Measurements from ENCODE around the gene WNT11. TPM values are rescaled to one million over a fixed set of nuclear protein-coding genes. Genes with fewer than 3 reads are reported as not detected.

Gene WNT11
- total and polyA plus RNA-seq, 2 of the 13 experiments (the other 11 are each of a cell fraction or from before 2014, with no cell fraction given) = 0.34 to 0.66 TPM

DNA sequence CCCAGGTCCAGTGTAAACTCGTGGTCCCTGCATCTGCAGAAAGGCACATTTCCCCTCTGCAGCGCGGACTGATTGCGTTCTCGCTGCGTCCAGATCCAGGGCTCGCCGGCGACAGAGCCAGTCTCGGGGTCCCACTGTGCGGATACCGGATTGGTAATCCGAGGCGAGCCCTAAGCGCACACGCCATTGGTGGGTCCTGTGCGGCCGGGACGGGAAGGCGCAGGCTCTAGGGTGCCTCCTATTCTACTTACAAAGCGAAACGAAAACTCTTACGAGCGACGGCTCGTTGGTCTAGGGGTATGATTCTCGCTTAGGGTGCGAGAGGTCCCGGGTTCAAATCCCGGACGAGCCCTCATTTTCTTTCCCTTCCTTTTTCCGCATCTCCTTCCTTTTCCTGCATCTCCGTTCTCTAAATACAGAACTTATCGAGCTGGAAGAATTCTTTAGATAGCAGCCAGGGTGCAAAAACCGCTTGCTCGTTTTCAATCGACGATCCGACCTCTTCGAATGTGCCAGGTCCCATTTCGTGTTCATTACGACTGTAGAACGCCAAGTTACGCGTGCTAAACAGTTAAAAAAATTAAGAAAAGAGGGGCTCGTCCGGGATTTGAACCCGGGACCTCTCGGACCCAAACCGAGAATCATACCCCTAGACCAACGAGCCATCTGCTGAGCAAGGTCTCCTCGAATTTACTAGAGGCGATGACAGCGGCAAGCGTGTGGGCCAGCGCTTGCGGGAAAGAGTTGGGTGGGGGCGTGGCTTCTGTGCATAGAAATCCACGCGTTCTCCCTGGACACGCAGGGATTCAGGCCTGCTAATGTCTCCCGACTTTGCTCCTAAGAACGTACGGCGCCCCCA is 29.2 kb upstream of the WNT11 start (continued):
- TF ChIP-seq ZNF710 (CRISPR knock-in tag; IDR thresholded peaks at IDR 0.05; ENCODE audit: borderline replicate concordance) (peak; percentile 56), SIX1 (CRISPR knock-in tag; IDR thresholded peaks at IDR 0.05; ENCODE audit: borderline replicate concordance) (peak; percentile 10; the same call in 1 of the 2 replicates), ZNF256 (CRISPR knock-in tag; conservative IDR thresholded peaks at IDR 0.05) (no peak), ZNF577 (CRISPR knock-in tag; IDR thresholded peaks at IDR 0.05; ENCODE audit: borderline replicate concordance, low read depth) (no peak), ZNF772 (CRISPR knock-in tag; IDR thresholded peaks at IDR 0.05) (no peak), RORA (CRISPR knock-in tag; IDR thresholded peaks at IDR 0.05) (no peak), ZBTB38 (CRISPR knock-in tag; IDR thresholded peaks at IDR 0.05) (0 out of 2 replicates have a peak, but pooled peaks have one; percentile 15), IRF9 (CRISPR knock-in tag; IDR thresholded peaks at IDR 0.05; ENCODE audit: borderline replicate concordance) (0 out of 2 replicates have a peak, but pooled peaks have one; percentile 62), ZKSCAN1 (IDR thresholded peaks at IDR 0.05; ENCODE audit: low read length) (peak; percentile 8; the same call in 1 of the 2 replicates), CCDC6 (CRISPR knock-in tag; IDR thresholded peaks at IDR 0.05) (no peak), SP4 (CRISPR knock-in tag; IDR thresholded peaks at IDR 0.05) (peak; percentile 52), SOX5 (CRISPR knock-in tag; IDR thresholded peaks at IDR 0.05; ENCODE audit: borderline replicate concordance) (0 out of 2 replicates have a peak, but pooled peaks have one; percentile 5), TOPORS (CRISPR knock-in tag; IDR thresholded peaks at IDR 0.05) (peak; percentile 85; the same call in 1 of the 2 replicates), NCOR1 (IDR thresholded peaks at IDR 0.05; ENCODE audit: borderline replicate concordance, low read length) (peak; percentile 87; the same call in 1 of the 2 replicates), NFYB (CRISPR knock-in tag; IDR thresholded peaks at IDR 0.05) (peak; percentile 68), ZNF775 (CRISPR knock-in tag; IDR thresholded peaks at IDR 0.05; ENCODE audit: borderline replicate concordance) (no peak), ZNF34 (CRISPR knock-in tag; IDR thresholded peaks at IDR 0.05; ENCODE audit: borderline replicate concordance) (no peak), SNAI1 (CRISPR knock-in tag; IDR thresholded peaks at IDR 0.05; ENCODE audit: borderline replicate concordance) (peak; percentile 41), SALL2 (CRISPR knock-in tag; IDR thresholded peaks at IDR 0.05) (0 out of 2 replicates have a peak, but pooled peaks have one; percentile 10), ZNF33B (CRISPR knock-in tag; IDR thresholded peaks at IDR 0.05) (no peak; the same call in 1 of the 2 replicates), ZNF20 (CRISPR knock-in tag; IDR thresholded peaks at IDR 0.05) (no peak), NFIC (IDR thresholded peaks at IDR 0.05; ENCODE audit: low read length) (peak; percentile 54; the same call in 1 of the 2 replicates), BATF2 (CRISPR knock-in tag; IDR thresholded peaks at IDR 0.05) (no peak), DNMT3B (CRISPR knock-in tag; conservative IDR thresholded peaks at IDR 0.05) (0 out of 2 replicates have a peak, but pooled peaks have one; percentile 31), ZMYM4 (CRISPR knock-in tag; IDR thresholded peaks at IDR 0.05) (peak; percentile 41; the same call in 1 of the 2 replicates)
- TF ChIP-seq, protein P1, sequence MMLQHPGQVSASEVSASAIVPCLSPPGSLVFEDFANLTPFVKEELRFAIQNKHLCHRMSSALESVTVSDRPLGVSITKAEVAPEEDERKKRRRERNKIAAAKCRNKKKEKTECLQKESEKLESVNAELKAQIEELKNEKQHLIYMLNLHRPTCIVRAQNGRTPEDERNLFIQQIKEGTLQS (CRISPR knock-in tag; IDR thresholded peaks at IDR 0.05) = 0 out of 2 replicates have a peak, but pooled peaks have one; percentile 27
